GM18511 (cell line): ENCODE data around the gene MS4A5.
"Not testable (repeated sequence)": the region's sequence is repeated elsewhere in the genome, so short reads cannot be mapped to it uniquely, and the experiment has no call there.

Source experiments
- ATAC-seq: cut with Tn5 transposase; IDR thresholded peaks from one replicate; pipeline ENCODE4 v1.9.1; 2021; ENCODE audit warnings: mild to moderate bottlenecking, moderate library complexity; ENCODE audit not compliant: unreplicated experiment

MS4A5 gene, protein sequence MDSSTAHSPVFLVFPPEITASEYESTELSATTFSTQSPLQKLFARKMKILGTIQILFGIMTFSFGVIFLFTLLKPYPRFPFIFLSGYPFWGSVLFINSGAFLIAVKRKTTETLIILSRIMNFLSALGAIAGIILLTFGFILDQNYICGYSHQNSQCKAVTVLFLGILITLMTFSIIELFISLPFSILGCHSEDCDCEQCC

GRCh38 chr11:60429272-60429671 is at the start of gene MS4A5:
MS4A5 (plus strand) TSS chr11:60429572; CDS start chr11:60429675, 103 bp downstream.
- no peak for ATAC-seq

GRCh38 chr11:60389279-60389910 is 40.0 kb upstream of the MS4A5 start:
- ATAC-seq: peak; percentile 99

DNA sequence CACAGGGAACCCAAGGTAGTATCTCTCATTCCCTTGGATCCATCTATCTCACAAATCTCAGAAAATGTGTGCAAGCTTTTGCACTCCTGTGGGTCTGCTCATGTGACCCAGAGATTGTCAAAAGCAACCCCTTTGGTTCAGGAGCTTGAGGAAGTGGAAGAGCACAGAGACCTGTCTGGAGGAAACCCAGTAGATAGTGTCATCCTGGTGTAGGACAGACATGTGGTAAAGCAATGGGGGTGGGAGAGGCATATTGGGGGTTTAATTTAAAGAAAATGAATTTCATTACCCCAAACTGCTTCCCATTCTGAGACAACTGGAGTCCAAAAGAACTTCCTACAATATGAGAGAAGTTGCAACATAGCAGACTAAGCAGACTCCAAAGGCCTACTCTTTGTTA is 39.0 kb upstream of the MS4A5 start:
- no peak for ATAC-seq

DNA sequence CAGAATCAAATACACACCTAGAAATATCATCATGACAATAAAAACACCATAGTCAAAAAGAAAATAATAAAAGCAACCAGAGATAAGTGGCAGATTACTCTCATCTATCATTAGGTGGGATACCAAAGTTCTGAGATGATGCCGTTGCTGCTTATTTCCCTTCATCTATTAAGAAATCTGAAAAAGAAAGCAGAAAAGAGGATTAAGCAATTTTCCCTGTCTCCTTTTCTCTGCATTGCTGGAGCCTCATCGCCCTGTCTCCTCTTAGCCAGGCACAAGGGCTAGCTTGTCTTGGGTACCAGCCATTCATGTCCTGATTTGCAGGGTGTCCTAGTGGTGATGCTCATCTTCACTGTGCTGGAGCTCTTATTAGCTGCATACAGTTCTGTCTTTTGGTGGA is 37.0 kb upstream of the MS4A5 start:
- no peak for ATAC-seq

- no peak for ATAC-seq
These were observed 36.4 kb upstream of the MS4A5 start for GRCh38 chr11:60393016-60393415.

DNA sequence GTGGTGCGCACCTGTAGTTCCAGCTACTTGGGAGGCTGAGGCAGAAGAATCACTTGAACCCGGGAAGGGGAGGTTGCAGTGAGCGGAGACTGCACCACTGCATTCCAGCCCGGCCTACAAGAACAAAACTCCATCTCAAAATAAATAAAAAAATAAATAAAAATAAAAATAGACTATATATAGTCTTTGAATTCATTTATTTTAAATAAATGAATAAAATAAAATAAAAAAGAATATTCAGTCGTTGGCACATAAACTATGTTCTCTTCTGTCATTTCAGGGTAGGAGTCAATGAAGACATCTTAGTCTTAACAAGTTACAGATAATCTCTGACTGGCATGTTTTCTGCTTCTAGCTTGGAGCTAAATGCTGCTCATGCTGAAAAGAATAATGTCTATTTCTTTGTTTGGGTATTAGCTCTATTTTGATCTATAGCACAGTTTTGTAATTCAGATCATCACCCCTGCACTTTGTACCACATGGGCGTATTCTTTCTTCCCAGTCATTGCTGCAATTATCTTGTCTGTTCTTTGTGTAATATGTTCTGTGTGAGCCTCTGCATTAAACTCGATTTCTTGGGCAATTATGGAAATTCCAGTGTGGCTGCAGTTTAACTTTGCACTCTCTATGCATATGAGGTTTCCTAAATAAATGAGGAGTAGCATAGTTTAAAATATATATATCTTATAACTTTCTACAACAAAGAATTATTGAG is 34.5 kb upstream of the MS4A5 start:
- no peak for ATAC-seq

DNA sequence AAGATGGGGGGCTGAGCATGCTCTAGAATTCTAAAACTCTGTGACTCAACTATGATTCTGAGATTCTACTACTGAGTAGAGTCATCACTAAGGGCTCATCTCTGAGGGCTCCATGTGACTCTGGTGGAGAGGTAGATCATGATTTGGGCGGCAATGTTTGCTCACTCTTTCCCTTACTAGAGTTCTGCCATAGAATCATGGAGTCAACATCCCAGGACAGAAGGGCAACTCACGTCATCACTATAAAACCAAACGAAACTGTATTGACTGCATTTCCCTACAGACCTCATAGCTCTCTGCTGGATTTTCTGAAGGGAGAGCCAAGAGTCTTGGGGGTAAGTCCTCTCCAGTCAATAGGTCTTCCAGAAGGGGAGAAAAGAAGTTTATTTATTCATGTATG is 33.0 kb upstream of the MS4A5 start, which contains the start of gene MS4A14:
Gene MS4A14, plus strand, starts transcription at position 78 of the 400 bp plus-strand sequence. Its CDS starts 120 bp downstream, at position 198.
- ATAC-seq: peak; percentile 28

DNA sequence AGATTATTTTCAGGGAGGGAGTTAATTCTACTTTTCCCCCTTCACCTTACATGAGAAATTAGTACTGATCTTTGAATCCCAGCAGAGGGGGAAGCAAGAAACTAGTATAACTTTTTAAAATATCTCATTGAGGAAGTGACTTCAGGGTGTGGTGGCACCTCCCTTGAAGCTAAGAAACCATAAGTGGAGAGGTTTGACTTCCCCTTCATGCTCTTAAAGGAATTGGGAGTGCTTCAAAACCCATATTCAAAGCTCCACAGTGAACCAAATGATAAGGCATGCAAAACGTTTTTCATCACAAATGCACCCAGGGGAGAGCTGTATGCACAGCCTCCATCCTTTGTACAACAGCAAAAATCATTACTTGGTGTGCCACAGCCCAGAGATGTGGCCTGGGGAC is 32.6 kb upstream of the MS4A5 start:
- ATAC-seq: peak; percentile 82

DNA sequence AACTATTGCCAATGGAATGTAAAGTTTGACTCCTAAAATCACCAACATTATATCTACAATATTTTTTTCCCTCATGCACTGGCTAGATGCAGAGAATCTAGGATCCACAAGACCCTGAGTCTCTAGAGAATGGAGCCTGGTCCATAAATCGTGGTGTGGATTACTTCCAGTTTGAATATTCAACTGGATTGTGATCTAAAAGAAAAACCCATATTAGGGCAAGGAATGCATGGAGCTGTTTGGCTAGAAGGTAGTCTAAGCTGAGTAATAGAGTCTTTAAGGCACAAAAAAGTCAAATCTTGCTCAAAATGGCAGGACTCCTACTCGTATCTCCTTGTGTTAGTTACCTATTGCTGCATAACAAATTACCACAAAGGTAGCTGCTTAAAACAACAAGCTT is 9.4 kb upstream of the MS4A5 start:
- no peak for ATAC-seq

DNA sequence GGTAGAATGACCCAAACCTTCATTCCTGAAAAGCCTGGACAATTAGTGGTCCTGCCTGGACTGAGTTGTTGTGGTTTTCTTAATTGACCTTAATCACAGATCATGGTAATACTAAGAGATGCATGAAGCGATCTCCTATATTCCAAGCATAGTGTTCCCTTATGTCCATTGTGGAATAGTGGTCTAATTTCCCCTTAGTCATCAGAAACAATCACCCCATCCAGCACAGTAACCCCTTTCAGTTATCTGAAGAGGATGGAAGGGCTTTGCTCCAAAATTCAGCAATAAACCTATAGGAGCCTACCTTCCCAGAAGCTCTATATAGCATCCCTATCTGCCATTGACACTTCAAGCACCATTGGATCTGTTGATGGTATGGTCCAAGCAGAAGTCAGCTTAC is 6.8 kb upstream of the MS4A5 start:
- ATAC-seq: no peak

DNA sequence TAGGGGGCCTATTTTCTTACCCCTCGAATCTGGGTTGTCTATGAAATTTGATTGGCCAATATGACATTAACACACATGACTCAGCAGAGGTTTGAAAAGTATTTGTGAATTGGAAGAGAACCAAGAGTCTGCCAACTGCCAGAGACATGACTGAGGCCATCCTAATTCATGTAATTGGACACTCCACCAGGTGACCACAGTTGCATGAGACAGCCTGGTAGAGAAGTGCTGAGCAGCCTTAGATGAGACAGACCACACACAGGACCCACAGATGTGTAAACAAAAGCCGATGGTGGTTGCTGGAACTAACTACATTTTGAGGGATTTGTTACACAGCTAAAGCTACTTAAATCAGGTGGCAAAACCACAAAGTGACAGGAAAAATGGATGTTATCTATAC is 855 bp upstream of the MS4A5 start:
- ATAC-seq: no peak

DNA sequence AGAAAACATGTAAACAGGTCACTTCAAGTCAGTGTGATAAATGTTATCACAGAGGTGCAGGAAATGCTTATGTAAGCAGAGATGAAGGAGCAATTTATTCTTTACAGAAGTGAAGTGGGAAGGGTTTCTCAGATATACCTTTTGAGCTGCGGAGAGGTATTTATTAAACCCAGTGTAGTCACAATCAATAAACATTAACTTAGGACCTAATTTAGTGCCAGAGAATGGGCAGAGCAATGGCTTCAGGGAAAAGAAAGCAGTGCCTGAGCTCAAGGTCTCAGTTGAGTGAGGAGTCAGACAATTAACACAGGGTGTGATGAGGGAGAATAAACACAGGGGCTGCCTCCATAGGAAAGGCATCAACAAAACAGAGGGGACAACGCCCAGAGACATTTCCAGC is 1.9 kb downstream of the MS4A5 start:
- ATAC-seq: no peak

DNA sequence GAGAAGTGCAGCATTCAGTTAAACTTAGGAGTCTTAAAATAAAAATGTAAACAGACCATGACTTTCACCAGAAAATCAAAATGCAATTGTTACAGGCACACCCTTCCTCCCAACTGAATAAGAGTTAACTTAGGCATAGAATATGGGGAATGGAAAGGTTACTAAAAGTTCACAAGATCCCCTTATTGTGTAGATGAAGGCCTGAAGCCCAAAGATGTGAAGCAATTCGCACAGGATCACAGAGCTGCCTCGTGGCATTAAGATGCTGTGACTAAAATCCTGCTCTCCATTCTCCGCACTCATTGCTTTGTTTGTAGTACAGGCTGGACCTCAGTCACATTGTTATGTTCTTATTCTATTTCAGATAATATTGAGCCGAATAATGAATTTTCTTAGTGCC is 4.0 kb downstream of the MS4A5 start:
- ATAC-seq: no peak

- no peak for ATAC-seq
These were observed 17.7 kb downstream of the MS4A5 start for GRCh38 chr11:60447070-60447469.

GRCh38 chr11:60447846-60448245 is 18.5 kb downstream of the MS4A5 start:
- no peak for ATAC-seq

DNA sequence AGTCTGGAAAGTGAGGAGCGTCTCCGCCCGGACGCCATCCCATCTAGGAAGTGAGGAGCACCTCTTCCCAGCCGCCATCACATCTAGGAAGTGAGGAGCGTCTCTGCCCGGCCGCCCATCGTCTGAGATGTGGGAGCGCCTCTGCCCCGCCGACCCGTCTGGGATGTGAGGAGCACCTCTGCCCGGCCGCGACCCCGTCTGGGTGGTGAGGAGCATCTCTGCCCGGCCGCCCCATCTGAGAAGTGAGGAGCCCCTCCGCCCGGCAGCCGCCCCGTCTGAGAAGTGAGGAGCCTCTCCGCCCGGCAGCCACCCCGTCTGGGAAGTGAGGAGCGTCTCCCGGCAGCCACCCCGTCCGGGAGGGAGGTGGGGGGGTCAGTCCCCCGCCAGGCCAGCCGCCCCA is 21.8 kb downstream of the MS4A5 start:
- ATAC-seq: not testable (repeated sequence)

DNA sequence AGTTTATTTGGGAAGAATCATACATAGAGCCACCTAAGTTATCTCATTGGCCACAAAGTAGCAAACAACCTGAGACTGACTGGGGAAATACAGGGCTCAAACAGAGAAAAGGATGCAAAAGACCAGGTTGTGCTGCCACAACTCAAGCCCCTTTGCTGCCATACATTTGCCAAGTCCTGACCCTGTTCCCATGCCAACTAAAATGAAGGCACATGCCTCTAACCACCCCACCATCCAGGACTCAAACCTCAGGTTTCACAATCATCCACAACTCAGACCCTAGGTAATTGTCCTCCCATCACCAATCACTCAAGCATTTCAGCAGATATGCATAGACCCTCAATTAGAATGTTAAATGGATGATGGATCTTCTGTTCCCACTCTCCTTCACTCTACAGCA is 24.8 kb downstream of the MS4A5 start:
- no peak for ATAC-seq

- ATAC-seq: peak; percentile 91
These were observed 26.2 kb downstream of the MS4A5 start, which contains the start of gene MS4A1 for GRCh38 chr11:60455531-60456042. MS4A1 (plus strand) TSS chr11:60455847; CDS start chr11:60462375, 6,528 bp downstream.

- peak; percentile 44 for ATAC-seq
These were observed 28.2 kb downstream of the MS4A5 start for GRCh38 chr11:60457576-60457975.

GRCh38 chr11:60459345-60459744 is 30.0 kb downstream of the MS4A5 start:
- ATAC-seq: no peak

DNA sequence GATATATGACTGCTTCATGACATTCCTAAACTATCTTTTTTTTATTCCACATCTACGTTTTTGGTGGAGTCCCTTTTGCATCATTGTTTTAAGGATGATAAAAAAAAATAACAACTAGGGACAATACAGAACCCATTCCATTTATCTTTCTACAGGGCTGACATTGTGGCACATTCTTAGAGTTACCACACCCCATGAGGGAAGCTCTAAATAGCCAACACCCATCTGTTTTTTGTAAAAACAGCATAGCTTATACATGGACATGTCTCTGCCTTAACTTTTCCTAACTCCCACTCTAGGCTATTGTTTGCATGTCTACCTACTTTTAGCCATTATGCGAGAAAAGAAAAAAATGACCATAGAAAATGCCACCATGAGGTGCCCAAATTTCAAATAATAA is 39.5 kb downstream of the MS4A5 start:
- ATAC-seq: no peak

- ATAC-seq: no peak
These were observed 40.4 kb downstream of the MS4A5 start for GRCh38 chr11:60469723-60470122.
